CD14-positive monocyte (primary cell): ENCODE measurements around the gene FAAP20. TPM values are rescaled to one million over a fixed set of nuclear protein-coding genes. Genes with fewer than 3 reads are reported as not detected.

ENCODE experiments used
- DNase-seq, 3 donors: peaks; one replicate each; pipeline ENCODE4 v3.0.0-alpha.2; 2011 to 2022
- H2AFZ ChIP-seq: 2 replicates; pipeline ENCODE4 v1.6.0; 2012; ENCODE audit warnings: mild to moderate bottlenecking, low read depth, low read length, inconsistent platforms; ENCODE audit not compliant: insufficient read depth, poor library complexity, severe bottlenecking
- H3K27ac ChIP-seq, 2 donors: 1 replicate in 1 of 2; 2 replicates in 1 of 2; pipeline ENCODE4 v1.5.1; 2012 to 2013; ENCODE audit warnings: low read length in 2 of 2, control low read depth in 1 of 2, inconsistent platforms in 1 of 2, low read depth in 1 of 2, mild to moderate bottlenecking in 1 of 2
- H3K27me3 ChIP-seq, 2 donors: one replicate each; pipeline versions ENCODE4 v1.6.0 to v1.6.1; 2011 to 2013; ENCODE audit warnings: low read length in 2 of 2; ENCODE audit not compliant: control insufficient read depth in 2 of 2, insufficient read depth in 2 of 2
- H3K36me3 ChIP-seq, 2 donors: replicated peaks in 1 of 2; 1 replicate in 1 of 2; 2 replicates in 1 of 2; pipeline versions ENCODE4 v1.5.1 to v1.6.1; 2012 to 2013; ENCODE audit warnings: low read length in 2 of 2, control low read depth in 1 of 2, inconsistent platforms in 1 of 2, mild to moderate bottlenecking in 1 of 2; ENCODE audit not compliant: insufficient read depth in 2 of 2, control insufficient read depth in 1 of 2
- H3K4me1 ChIP-seq, 2 donors: 1 replicate in 1 of 2; 2 replicates in 1 of 2; pipeline versions ENCODE4 v1.5.1 to v1.6.1; 2012 to 2013; ENCODE audit warnings: low read length in 2 of 2, control low read depth in 1 of 2, inconsistent platforms in 1 of 2, mild to moderate bottlenecking in 1 of 2, moderate library complexity in 1 of 2; ENCODE audit not compliant: insufficient read depth in 2 of 2, control insufficient read depth in 1 of 2
- H3K4me2 ChIP-seq: replicated peaks from 2 replicates; pipeline ENCODE3; 2012; ENCODE audit warnings: low read length, moderate library complexity, mild to moderate bottlenecking; ENCODE audit not compliant: poor library complexity, severe bottlenecking; ENCODE audit errors: extremely low read depth
- H3K4me3 ChIP-seq, 3 experiments: fragments of 200-600 bp in 1 of 3; sonication (generic) in 1 of 3; replicated peaks in 1 of 3; 1 replicate in 2 of 3; 2 replicates in 1 of 3; pipeline ENCODE4 v1.5.1; 2011 to 2013; ENCODE audit warnings: low read length in 3 of 3, mild to moderate bottlenecking in 3 of 3, control low read depth in 2 of 3, low read depth in 2 of 3, inconsistent platforms in 1 of 3, moderate library complexity in 1 of 3
- H3K79me2 ChIP-seq: 2 replicates; pipeline ENCODE4 v1.6.0; 2012; ENCODE audit warnings: mild to moderate bottlenecking, control low read depth, inconsistent platforms, low read length, moderate library complexity; ENCODE audit not compliant: insufficient read depth
- H3K9ac ChIP-seq: 2 replicates; pipeline ENCODE4 v1.6.0; 2017; ENCODE audit warnings: low read length, mild to moderate bottlenecking; ENCODE audit not compliant: insufficient read depth, poor library complexity, severe bottlenecking
- H3K9me3 ChIP-seq, 2 donors: replicated peaks in 1 of 2; 1 replicate in 1 of 2; 2 replicates in 1 of 2; pipeline versions ENCODE4 v1.5.1 to v1.6.1; 2012 to 2013; ENCODE audit warnings: low read length in 2 of 2, control low read depth in 1 of 2; ENCODE audit not compliant: control insufficient read depth in 1 of 2, insufficient read depth in 1 of 2
- H4K20me1 ChIP-seq: 2 replicates; pipeline ENCODE4 v1.6.0; 2012; ENCODE audit warnings: mild to moderate bottlenecking, low read length, control low read depth, moderate library complexity; ENCODE audit not compliant: insufficient read depth
- H3K27ac Mint-ChIP-seq, 7 donors: one replicate each; pipeline ENCODE4 v1.8.0; 2020; ENCODE audit warnings: mild to moderate bottlenecking in 7 of 7, mixed read lengths in 7 of 7, moderate library complexity in 6 of 7, inconsistent platforms in 2 of 7
- H3K27me3 Mint-ChIP-seq, 3 donors: one replicate each; pipeline ENCODE4 v1.8.0; 2021 to 2022; ENCODE audit warnings: low read depth in 3 of 3, mild to moderate bottlenecking in 3 of 3, mixed read lengths in 3 of 3, moderate library complexity in 3 of 3, inconsistent platforms in 1 of 3
- H3K36me3 Mint-ChIP-seq, 2 donors: one replicate each; pipeline ENCODE4 v1.8.0; 2020; ENCODE audit warnings: mixed read lengths in 2 of 2, inconsistent platforms in 1 of 2, mild to moderate bottlenecking in 1 of 2
- H3K4me1 Mint-ChIP-seq: one replicate; pipeline ENCODE4 v1.8.0; 2020; ENCODE audit warnings: mild to moderate bottlenecking, mixed read lengths
- H3K4me3 Mint-ChIP-seq, 2 donors: one replicate each; pipeline ENCODE4 v1.8.0; 2020; ENCODE audit warnings: mild to moderate bottlenecking in 2 of 2, mixed read lengths in 2 of 2, moderate library complexity in 1 of 2
- H3K9me3 Mint-ChIP-seq, 7 donors: one replicate each; pipeline ENCODE4 v1.8.0; 2020 to 2022; ENCODE audit warnings: mixed read lengths in 7 of 7, mild to moderate bottlenecking in 6 of 7, moderate library complexity in 6 of 7, inconsistent platforms in 2 of 7
- CTCF ChIP-seq: fragments of 200-600 bp; IDR thresholded peaks from one replicate; pipeline ENCODE4 v1.8.0; 2022; ENCODE audit warnings: antibody characterized with exemption, mild to moderate bottlenecking
- WGBS: methylation state at CpG from one replicate; pipeline ENCODE4 v1.1.5; 2013; ENCODE audit warnings: missing lambda C conversion rate; ENCODE audit not compliant: insufficient coverage; 5-methylcytosine and 5-hydroxymethylcytosine counted together
- intact Hi-C, 2 donors: fragments of 100-400 bp; cut with micrococcal nuclease; formaldehyde crosslinking; loops; one replicate each; pipeline versions ENCODE4 v1.15.0 to v1.15.1; 2023
- polyA plus RNA-seq, 3 donors: library from polyadenylated mRNA; depleted of rRNA in 1 of 3; unstranded in 2 of 3; stranded (reverse) in 1 of 3; fragments of 300-500 nt in 2 of 3; fragments of >200 nt in 1 of 3; fragmentation: Illumina TruSeq in 2 of 3; gene quantifications; 1 replicate in 2 of 3; 2 replicates in 1 of 3; pipeline ENCODE4 v1.2.3, GENCODE V29; 2012 to 2021

FAAP20 gene
- polyA plus RNA-seq, 3 donors = 11.8 to 49.3 (median 35.1) TPM

- H3K9me3 Mint-ChIP-seq = peaks cover 0 to 2% (median 0%) of the 10 kb centered on the region in 7 donors
These were observed 7.7 kb downstream of the FAAP20 start for GRCh38 chr1:2186901-2187300.

More at GRCh38 chr1:2186901-2187300, 7.7 kb downstream of the FAAP20 start:
- Histone ChIP-seq H3K4me2 (no peak overlapping the region), H3K27ac (no peak overlapping the region), H3K36me3 (no peaks in the 10 kb centered on the region), H3K27me3 (no peaks in the 10 kb centered on the region), H3K4me3 (no peak overlapping the region), H4K20me1 (no peaks in the 10 kb centered on the region), H2AFZ (no peak overlapping the region), H3K79me2 (peaks cover 16% of the 10 kb centered on the region), H3K9me3 (no peaks in the 10 kb centered on the region), H3K9ac (no peak overlapping the region), H3K4me1 (peaks cover 20 to 24% of the 10 kb centered on the region in 2 donors)
- 96% methylated on average over 5 of the region's 9 CpGs for WGBS
- Mint-ChIP-seq H3K36me3 (peaks cover 4 to 19% of the 10 kb centered on the region in 2 donors), H3K27me3 (no peaks in the 10 kb centered on the region), H3K4me3 (no peak overlapping the region), H3K4me1 (peaks cover 16% of the 10 kb centered on the region), H3K27ac (no peak overlapping the region)
- TF ChIP-seq CTCF = no peak
- DNase-seq = no peak
- intact Hi-C loops = no loop called here
